OCI-LY3 (cell line): Measurements from ENCODE around the gene GCAT.

Source experiments
- H2AFZ ChIP-seq: fragments of 200-600, 300-600 bp; shearing (Covaris generic); 2 replicates; pipeline ENCODE4 v1.6.0; 2014; ENCODE audit warnings: antibody characterized with exemption, low read depth, low read length
- H3K27ac ChIP-seq: fragments of 200-600, 300-600 bp; sonication (generic); 2 replicates; pipeline ENCODE4 v1.5.1; 2014; ENCODE audit warnings: mild to moderate bottlenecking, low read length, moderate library complexity, mixed read lengths
- H3K27me3 ChIP-seq: fragments of 200-600, 300-600 bp; sonication (generic); 2 replicates; pipeline ENCODE4 v1.6.1; 2014; ENCODE audit warnings: low read depth, low read length, mixed read lengths
- H3K36me3 ChIP-seq: fragments of 200-600, 300-600 bp; sonication (generic); replicated peaks from 2 replicates; pipeline ENCODE3; 2014; ENCODE audit warnings: low read depth, low read length, mixed read lengths
- H3K4me1 ChIP-seq: fragments of 300-600, 200-600 bp; sonication (generic); 2 replicates; pipeline ENCODE4 v1.6.1; 2014; ENCODE audit warnings: low read length, mixed read lengths
- H3K4me2 ChIP-seq: fragments of 200-600, 300-600 bp; sonication (generic); 2 replicates; pipeline ENCODE4 v1.6.1; 2014; ENCODE audit warnings: low read length, mixed read lengths
- H3K4me3 ChIP-seq: fragments of 300-600, 200-600 bp; sonication (generic); 2 replicates; pipeline ENCODE4 v1.5.1; 2014; ENCODE audit warnings: antibody characterized with exemption, mild to moderate bottlenecking, low read length, moderate library complexity
- H3K79me2 ChIP-seq: fragments of 300-600, 200-600 bp; shearing (Covaris generic); 2 replicates; pipeline ENCODE4 v1.6.1; 2014; ENCODE audit warnings: mild to moderate bottlenecking, low read length, mixed read lengths
- H3K9ac ChIP-seq: fragments of 300-600, 200-600 bp; shearing (Covaris generic); 2 replicates; pipeline ENCODE4 v1.6.0; 2014; ENCODE audit warnings: mild to moderate bottlenecking, low read length, moderate library complexity
- H3K9me3 ChIP-seq: fragments of 200-600, 300-600 bp; shearing (Covaris generic); 2 replicates; pipeline ENCODE4 v1.6.1; 2014; ENCODE audit warnings: low read length, mixed read lengths; ENCODE audit not compliant: insufficient read depth
- H4K20me1 ChIP-seq: fragments of 200-600, 300-600 bp; sonication (generic); 2 replicates; pipeline ENCODE4 v1.6.1; 2016; ENCODE audit warnings: low read length, mixed read lengths; ENCODE audit not compliant: insufficient read depth
- EZH2phosphoT487 ChIP-seq: fragments of 200-600 bp; shearing (Covaris generic); IDR thresholded peaks from 2 replicates; pipeline ENCODE4 v1.6.1; 2018; ENCODE audit warnings: antibody characterized with exemption, mixed run types, low read depth
- TF ChIP-seq, protein P1 (sequence below): fragments of 200-600, 300-600 bp; sonication (generic); IDR thresholded peaks from 2 replicates; pipeline ENCODE4 v1.5.1; 2014; ENCODE audit warnings: antibody characterized with exemption, low read length, low read depth

Gene GCAT

GRCh38 chr22:37818409-37819104 lies 10.8 kb downstream of the GCAT start:
- H3K9me3 ChIP-seq = no peaks in the 10 kb centered on the region
- H4K20me1 ChIP-seq = no peaks in the 10 kb centered on the region
- no peaks in the 10 kb centered on the region for H3K27me3 ChIP-seq
- H3K27ac ChIP-seq = no peak overlapping the region
- no peak for TF ChIP-seq EZH2phosphoT487
- TF ChIP-seq, protein P1, sequence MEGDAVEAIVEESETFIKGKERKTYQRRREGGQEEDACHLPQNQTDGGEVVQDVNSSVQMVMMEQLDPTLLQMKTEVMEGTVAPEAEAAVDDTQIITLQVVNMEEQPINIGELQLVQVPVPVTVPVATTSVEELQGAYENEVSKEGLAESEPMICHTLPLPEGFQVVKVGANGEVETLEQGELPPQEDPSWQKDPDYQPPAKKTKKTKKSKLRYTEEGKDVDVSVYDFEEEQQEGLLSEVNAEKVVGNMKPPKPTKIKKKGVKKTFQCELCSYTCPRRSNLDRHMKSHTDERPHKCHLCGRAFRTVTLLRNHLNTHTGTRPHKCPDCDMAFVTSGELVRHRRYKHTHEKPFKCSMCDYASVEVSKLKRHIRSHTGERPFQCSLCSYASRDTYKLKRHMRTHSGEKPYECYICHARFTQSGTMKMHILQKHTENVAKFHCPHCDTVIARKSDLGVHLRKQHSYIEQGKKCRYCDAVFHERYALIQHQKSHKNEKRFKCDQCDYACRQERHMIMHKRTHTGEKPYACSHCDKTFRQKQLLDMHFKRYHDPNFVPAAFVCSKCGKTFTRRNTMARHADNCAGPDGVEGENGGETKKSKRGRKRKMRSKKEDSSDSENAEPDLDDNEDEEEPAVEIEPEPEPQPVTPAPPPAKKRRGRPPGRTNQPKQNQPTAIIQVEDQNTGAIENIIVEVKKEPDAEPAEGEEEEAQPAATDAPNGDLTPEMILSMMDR = no peak
- H3K4me3 ChIP-seq = no peak overlapping the region
- H3K36me3 ChIP-seq = no peaks in the 10 kb centered on the region
- H2AFZ ChIP-seq = no peak overlapping the region
- H3K4me2 ChIP-seq = no peak overlapping the region
- no peaks in the 10 kb centered on the region for H3K79me2 ChIP-seq
- H3K9ac ChIP-seq = no peak overlapping the region
- H3K4me1 ChIP-seq = peaks cover 4% of the 10 kb centered on the region; the same call in 1 of the 2 replicates

- no peak overlapping the region for H3K4me3 ChIP-seq
- no peaks in the 10 kb centered on the region for H3K36me3 ChIP-seq
- no peaks in the 10 kb centered on the region for H3K27me3 ChIP-seq
- no peak overlapping the region for H3K27ac ChIP-seq
- H4K20me1 ChIP-seq = no peaks in the 10 kb centered on the region
- peaks cover 4% of the 10 kb centered on the region; the same call in 1 of the 2 replicates for H3K4me1 ChIP-seq
- no peak overlapping the region for H3K9ac ChIP-seq
- H2AFZ ChIP-seq = no peak overlapping the region
- no peak overlapping the region for H3K4me2 ChIP-seq
- no peak for TF ChIP-seq EZH2phosphoT487
- TF ChIP-seq, protein P1 = no peak
- H3K9me3 ChIP-seq = no peaks in the 10 kb centered on the region
- H3K79me2 ChIP-seq = no peaks in the 10 kb centered on the region
Measured at GRCh38 chr22:37819105-37819433, 11.3 kb downstream of the GCAT start.

DNA sequence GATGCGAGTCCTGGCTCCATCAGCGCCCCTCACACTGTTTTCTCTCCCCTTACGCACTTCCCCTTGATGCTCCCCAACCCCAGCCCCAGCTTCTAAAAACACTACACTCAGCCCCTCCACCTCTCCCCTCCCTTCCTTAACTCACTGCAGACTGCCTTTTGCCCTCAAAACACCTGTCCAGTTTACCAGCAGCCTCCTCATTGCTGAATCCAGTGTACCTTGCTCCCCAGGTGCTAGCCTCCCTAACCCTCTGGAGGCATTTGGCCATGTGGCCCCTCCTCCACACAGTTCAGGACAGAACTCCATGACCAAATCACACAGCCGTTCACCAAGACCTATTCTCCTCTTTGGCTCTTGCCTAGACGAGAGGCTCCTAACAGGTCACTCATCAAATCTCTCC lies 12.6 kb downstream of the GCAT start:
- H3K27ac ChIP-seq = no peak overlapping the region
- TF ChIP-seq EZH2phosphoT487 = no peak
- TF ChIP-seq, protein P1 = no peak
- no peak overlapping the region for H3K9ac ChIP-seq
- H3K4me2 ChIP-seq = no peak overlapping the region
- H3K4me3 ChIP-seq = no peak overlapping the region
- no peaks in the 10 kb centered on the region for H4K20me1 ChIP-seq
- H3K9me3 ChIP-seq = no peaks in the 10 kb centered on the region
- H3K4me1 ChIP-seq = peaks cover 4% of the 10 kb centered on the region; the same call in 1 of the 2 replicates
- no peaks in the 10 kb centered on the region for H3K36me3 ChIP-seq
- no peaks in the 10 kb centered on the region for H3K79me2 ChIP-seq
- no peaks in the 10 kb centered on the region for H3K27me3 ChIP-seq
- no peak overlapping the region for H2AFZ ChIP-seq

- H3K36me3 ChIP-seq = no peaks in the 10 kb centered on the region
- H2AFZ ChIP-seq = no peak overlapping the region
- peaks cover 4% of the 10 kb centered on the region; the same call in 1 of the 2 replicates for H3K4me1 ChIP-seq
- no peak overlapping the region for H3K4me2 ChIP-seq
- no peak overlapping the region for H3K4me3 ChIP-seq
- no peaks in the 10 kb centered on the region for H3K79me2 ChIP-seq
- H3K9ac ChIP-seq = no peak overlapping the region
- no peaks in the 10 kb centered on the region for H4K20me1 ChIP-seq
- TF ChIP-seq EZH2phosphoT487 = no peak
- TF ChIP-seq, protein P1 = no peak
- no peaks in the 10 kb centered on the region for H3K27me3 ChIP-seq
- H3K9me3 ChIP-seq = no peaks in the 10 kb centered on the region
- no peak overlapping the region for H3K27ac ChIP-seq
Measured at GRCh38 chr22:37822079-37822833, 14.5 kb downstream of the GCAT start.
